Peyer's patch (tissue), 4 donors: ENCODE data around the gene AHDC1.

Experiments used
- POLR2A ChIP-seq, 2 donors: fragments of 450-650 bp; IDR thresholded peaks; one replicate each; pipeline ENCODE4 v1.5.1; 2017; ENCODE audit warnings: antibody characterized with exemption in 2 of 2, mild to moderate bottlenecking in 2 of 2, moderate library complexity in 2 of 2
- TF ChIP-seq, protein P1 (sequence below), 6 experiments: fragments of 450-650 bp in 4 of 6; fragments of 200-600 bp in 2 of 6; sonication (generic) in 1 of 6; IDR thresholded peaks; one replicate each; pipeline ENCODE4 v1.5.1; 2017 to 2019; ENCODE audit warnings: antibody characterized with exemption in 6 of 6, mild to moderate bottlenecking in 3 of 6, moderate library complexity in 1 of 6

- TF ChIP-seq, protein P1, sequence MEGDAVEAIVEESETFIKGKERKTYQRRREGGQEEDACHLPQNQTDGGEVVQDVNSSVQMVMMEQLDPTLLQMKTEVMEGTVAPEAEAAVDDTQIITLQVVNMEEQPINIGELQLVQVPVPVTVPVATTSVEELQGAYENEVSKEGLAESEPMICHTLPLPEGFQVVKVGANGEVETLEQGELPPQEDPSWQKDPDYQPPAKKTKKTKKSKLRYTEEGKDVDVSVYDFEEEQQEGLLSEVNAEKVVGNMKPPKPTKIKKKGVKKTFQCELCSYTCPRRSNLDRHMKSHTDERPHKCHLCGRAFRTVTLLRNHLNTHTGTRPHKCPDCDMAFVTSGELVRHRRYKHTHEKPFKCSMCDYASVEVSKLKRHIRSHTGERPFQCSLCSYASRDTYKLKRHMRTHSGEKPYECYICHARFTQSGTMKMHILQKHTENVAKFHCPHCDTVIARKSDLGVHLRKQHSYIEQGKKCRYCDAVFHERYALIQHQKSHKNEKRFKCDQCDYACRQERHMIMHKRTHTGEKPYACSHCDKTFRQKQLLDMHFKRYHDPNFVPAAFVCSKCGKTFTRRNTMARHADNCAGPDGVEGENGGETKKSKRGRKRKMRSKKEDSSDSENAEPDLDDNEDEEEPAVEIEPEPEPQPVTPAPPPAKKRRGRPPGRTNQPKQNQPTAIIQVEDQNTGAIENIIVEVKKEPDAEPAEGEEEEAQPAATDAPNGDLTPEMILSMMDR (IDR thresholded peaks at IDR 0.05) = no peak
- no peak for TF ChIP-seq POLR2A (IDR thresholded peaks at IDR 0.05)
Measured at GRCh38 chr1:27645071-27645415, 41.1 kb upstream of the AHDC1 start.
